8988T (cell line): ENCODE results near the gene SMAD6.
"Not testable (repeated sequence)": the region's sequence is repeated elsewhere in the genome, so short reads cannot be mapped to it uniquely, and the experiment has no call there.

ENCODE experiments used
- DNase-seq: peaks from one replicate; pipeline ENCODE4 v3.0.0; 2011

SMAD6 gene

DNA sequence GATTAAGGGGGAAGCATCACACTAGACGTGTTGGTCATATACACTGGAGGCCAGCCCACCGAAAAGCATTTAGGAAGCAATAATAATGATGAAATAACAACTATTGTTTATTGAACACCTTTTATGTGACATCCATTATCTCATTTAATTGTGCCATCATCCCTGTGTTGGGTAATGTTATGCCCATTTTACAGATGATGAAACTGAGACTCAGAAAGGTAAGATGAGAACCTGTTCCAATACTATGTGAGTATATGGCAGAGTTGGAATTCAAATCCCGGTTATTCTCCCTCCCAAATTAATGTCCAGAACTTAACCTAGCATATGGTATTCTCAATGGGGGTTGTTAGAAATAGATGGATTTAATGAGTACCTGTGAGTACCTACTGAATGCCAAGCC lies 99.2 kb downstream of the SMAD6 start:
- DNase-seq: no peak

- DNase-seq: no peak
Measured at GRCh38 chr15:66802025-66803001, 100.3 kb downstream of the SMAD6 start.

DNA sequence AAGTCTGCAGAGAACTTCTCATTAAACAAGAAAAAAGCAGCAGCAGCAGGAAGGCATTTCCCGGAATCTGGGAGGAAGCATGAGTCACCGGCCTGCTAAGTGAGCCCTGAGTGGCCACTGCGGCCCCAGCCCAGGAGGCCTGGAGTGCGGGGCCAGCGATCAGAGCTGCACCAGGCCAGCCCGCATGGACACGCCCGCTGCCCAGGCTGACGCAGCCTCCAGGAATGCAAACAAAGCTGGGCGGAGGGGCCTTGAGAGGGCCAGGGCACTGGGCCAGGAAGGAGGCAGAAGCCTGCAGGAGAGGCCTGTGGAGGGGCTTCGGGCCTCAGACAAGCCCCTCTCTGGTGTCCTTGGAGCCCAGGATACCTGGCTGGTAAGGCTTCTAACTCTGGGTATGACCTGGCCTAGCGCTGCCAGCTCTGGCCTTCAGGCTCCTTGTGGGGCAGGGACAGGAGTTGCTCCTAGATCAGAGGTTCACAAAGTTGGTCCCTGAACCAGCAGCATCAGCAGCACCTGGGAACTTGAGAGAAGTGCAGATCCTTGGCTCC lies 101.2 kb downstream of the SMAD6 start:
- peak; percentile 70 for DNase-seq

DNA sequence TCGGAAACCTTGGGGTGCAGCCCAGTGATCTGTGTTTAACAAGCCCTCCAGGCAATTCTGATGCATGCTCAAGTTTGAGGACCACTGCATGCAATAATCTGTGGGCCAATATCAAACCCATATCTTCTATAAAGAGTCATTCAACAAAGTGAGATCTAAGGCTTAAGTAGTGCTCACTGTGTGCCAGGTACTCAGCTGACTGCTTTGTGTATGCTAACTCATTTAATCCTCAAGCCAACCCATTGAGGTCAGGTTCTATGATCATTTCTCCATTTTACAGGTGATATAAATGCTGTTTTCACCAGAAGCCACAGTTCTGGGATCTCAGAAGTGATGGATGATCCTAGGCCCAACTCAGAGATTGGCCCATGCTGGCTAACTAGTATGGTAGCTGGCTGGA lies 101.7 kb downstream of the SMAD6 start:
- DNase-seq: no peak

- no peak for DNase-seq
Measured at GRCh38 chr15:66805202-66805885, 103.3 kb downstream of the SMAD6 start.

GRCh38 chr15:66808181-66808824 lies 106.3 kb downstream of the SMAD6 start:
- DNase-seq: no peak

GRCh38 chr15:66809664-66810063 lies 107.6 kb downstream of the SMAD6 start:
- DNase-seq: no peak

- DNase-seq: no peak
Measured at GRCh38 chr15:66815318-66815717, 113.3 kb downstream of the SMAD6 start.

GRCh38 chr15:66816201-66816600 lies 114.2 kb downstream of the SMAD6 start:
- no peak for DNase-seq

DNA sequence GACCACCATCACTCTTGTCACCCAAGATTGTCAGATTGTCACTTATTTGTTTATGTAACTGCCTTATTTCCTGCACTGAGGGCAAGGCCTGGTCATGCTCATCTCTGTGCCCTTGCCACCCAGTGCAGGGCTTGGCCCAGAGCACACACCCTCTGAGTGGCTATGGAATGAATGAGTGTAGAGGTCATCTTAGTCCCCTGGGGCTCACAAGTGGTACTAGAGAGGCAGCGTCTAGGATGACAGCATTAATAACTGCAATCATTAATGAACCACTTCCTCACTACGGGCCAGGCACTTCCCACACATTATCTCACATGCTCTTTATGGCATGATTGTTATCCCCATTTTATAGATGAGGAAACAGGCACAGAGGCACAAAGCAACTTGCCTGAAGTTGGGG lies 117.0 kb downstream of the SMAD6 start:
- no peak for DNase-seq

DNA sequence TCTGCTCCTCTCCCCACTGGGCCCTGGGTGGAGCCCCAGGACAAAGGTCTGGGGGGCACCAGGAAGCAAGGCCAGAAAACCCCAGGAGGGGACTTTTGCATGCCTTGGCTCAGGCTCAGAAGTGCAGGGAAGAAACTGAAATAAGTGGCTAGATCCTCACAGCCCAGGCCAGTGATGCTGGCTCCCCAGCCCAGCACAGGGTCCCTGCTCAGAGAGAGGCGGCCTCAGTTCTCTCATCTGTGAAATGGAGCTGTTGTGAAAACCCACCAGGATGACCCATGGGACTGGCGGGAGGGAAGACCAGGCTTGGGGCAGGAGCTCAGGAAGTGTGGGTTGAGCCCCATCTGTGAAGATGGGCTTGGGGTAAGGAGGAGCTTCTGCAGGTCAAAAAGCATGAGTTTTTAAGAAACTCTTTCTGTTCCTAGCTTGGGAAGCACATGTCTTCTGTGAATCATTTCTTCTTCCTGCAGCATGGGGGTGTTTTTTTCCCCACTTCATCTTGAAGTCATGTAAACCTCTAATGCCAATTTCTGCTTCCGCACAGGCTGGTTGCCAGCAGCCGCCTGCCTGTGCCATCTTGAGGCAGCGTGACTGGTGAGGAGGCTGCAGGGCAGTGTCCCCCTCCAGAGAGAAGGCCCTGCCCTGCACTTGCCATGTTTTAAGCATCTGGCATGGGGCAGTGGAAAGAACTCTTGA lies 118.6 kb downstream of the SMAD6 start:
- DNase-seq: no peak

GRCh38 chr15:66821307-66821706 lies 119.3 kb downstream of the SMAD6 start:
- no peak for DNase-seq

GRCh38 chr15:66822114-66822513 lies 120.1 kb downstream of the SMAD6 start:
- no peak for DNase-seq

DNA sequence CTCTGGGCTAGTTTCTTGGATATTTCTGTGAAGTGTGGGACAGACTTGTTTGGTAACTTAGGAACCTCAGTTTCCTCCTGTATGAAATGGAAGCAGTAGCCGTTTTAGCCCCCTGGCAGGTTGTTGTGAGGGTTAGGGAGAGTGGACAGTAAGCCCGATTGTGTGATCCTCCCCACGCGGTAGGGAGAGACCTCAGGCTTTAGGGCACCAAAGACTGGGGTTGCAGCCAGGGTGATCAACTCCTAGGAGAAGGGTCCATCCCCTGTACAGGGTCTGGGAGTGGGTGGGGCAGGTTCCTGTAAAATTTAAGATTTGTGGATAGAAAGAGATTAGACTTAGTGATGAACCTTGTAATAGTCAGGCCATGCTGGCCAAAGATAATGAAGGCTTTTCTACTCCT lies 120.5 kb downstream of the SMAD6 start:
- DNase-seq: no peak

DNA sequence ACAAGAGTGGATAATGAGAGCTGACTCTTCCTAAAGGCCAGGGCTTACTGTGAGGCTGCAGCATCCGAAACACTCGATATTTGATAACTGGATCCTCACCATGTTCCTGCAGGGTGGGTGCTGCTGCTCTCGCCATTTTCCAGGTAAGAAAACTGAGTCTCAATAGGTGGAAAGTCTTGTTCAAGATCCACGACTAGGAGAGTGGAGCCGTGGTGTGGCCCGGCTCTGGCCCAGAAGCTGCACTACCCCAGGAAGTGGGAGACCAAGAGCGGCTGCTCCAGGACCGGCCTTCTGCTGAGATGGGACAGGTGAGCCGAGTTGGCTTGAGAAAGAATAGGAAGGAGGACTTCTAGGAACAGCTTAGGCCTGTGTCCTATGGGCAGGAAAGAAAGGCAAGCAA lies 121.6 kb downstream of the SMAD6 start:
- DNase-seq: no peak

DNA sequence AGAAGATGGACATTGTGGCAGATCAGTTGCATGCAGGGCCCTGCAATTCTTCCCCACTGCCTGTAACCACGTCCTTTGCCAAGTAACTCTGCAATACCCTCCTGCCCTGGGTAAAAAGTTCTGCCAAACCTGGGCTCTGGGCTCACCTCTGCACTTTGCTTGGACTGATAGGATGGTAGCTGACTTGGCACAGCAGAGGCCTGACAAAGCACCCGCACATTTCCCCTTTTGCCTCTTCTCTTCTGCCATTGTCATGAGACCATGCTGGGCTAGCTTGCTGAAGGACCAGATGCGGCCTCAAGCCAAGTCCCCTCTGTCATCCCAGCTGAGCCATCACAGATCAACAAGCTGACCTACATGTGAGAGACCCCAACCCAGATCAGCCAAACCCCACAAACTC lies 122.4 kb downstream of the SMAD6 start:
- no peak for DNase-seq

GRCh38 chr15:66825139-66825538 lies 123.1 kb downstream of the SMAD6 start:
- DNase-seq: no peak

- no peak for DNase-seq
Measured at GRCh38 chr15:66825731-66826130, 123.7 kb downstream of the SMAD6 start.

- DNase-seq: no peak
Measured at GRCh38 chr15:66826507-66826906, 124.5 kb downstream of the SMAD6 start.

DNA sequence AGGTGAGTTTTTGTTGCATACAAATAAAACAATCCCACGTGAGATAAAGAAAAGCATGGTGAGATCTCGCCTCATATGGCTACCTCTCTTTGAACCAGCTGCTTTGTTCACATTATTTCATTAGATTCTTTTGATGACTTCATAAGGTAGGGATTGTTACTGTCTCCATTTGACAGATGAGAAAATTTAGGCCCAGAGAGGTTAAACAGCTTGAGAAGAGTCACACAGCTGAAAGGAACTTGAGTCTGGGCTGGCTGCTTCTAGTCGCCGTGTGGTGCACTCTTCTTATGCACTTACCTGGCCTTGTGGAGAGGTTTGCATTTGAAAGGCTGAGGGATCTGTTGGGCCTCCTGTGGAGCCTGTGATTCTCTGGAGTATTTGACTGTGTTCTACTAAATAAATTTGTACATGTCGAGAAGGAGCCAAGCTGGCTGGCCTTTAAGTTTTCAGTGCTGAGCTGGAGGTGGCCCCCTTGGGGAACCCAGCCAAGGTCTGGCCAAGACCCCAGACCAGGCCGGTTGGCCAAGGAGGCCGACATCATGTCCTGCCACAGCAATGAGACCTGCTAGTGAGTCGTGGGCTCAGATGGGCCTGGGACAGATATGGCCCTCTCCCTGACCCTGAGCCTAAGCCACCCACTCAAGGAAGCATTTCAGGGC lies 125.1 kb downstream of the SMAD6 start:
- no peak for DNase-seq

DNA sequence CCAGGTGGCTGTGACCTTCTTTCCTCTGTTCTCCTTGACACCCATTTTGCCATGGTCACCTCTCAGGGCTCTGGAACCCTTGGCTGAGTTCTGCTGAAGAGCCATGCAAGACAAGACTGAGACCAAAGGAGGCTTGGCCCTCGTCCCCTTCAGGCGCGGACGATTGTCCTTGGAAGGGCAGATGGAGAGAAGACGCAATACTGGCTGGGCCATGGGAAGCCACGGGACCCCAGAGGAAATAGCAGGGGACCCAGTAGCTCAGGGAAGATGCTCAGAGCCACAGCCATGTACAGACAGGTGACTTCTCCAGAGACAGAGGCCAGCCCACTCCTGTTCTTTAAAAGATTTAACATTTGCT lies 125.6 kb downstream of the SMAD6 start:
- DNase-seq: no peak

DNA sequence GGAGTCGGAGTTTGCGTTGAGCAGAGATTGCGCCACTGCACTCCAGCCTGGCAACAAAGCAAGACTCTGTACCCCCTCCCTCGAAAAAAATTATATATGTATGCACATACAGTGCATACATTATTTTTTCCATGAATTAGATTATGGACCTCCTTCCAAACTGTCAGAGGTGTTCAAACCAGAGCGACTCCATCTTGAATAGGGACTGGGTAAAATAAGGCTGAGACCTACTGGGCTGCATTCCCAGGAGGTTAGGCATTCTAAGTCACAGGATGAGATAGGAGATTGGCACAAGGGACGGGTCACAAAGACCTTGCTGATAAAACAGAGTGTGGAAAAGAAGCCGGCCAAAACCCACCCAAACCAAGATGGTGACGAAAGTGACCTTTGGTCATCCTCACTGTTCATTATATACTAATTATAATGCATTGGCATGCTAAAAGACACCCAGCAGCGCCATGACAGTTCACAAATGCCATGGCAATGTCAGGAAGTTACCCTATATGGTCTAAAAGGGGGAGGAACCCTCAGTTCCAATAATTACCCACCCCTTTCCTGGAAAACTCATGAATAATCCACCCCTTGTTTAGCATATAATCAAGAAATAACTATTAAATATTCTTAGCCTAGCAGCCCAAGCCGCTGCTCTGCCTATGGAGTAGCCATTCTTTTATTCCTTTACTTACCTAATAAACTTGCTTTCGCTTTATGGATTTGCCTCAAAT lies 126.9 kb downstream of the SMAD6 start:
- DNase-seq: not testable (repeated sequence)
